ENCODE data around the gene TBC1D12.

DNA sequence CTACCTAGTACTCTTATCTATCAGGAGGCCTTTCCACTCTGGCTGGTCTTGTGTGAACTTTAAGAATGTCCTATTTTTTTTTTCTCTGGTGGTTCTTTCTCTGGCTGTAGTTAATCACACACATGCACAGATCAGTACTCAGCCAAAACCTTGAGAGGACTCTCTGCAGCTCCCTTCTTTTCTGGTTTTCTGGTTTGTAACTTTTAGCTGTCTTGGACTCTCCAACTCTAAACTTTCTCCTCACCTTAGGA lies 88.4 kb downstream of the TBC1D12 start:
- TF ChIP-seq EZH2 (IDR thresholded peaks at IDR 0.05; ENCODE audit: borderline replicate concordance, low read depth, low read length, severe bottlenecking), result no peak
- TF ChIP-seq, protein P1, sequence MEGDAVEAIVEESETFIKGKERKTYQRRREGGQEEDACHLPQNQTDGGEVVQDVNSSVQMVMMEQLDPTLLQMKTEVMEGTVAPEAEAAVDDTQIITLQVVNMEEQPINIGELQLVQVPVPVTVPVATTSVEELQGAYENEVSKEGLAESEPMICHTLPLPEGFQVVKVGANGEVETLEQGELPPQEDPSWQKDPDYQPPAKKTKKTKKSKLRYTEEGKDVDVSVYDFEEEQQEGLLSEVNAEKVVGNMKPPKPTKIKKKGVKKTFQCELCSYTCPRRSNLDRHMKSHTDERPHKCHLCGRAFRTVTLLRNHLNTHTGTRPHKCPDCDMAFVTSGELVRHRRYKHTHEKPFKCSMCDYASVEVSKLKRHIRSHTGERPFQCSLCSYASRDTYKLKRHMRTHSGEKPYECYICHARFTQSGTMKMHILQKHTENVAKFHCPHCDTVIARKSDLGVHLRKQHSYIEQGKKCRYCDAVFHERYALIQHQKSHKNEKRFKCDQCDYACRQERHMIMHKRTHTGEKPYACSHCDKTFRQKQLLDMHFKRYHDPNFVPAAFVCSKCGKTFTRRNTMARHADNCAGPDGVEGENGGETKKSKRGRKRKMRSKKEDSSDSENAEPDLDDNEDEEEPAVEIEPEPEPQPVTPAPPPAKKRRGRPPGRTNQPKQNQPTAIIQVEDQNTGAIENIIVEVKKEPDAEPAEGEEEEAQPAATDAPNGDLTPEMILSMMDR (IDR thresholded peaks at IDR 0.05; ENCODE audit: borderline replicate concordance, extremely low read depth, low read length, poor library complexity, severe bottlenecking), result no peak

All from DND-41 (cell line).